Measurements from ENCODE around the gene SLCO4A1. TPM values are rescaled to one million over a fixed set of nuclear protein-coding genes. Genes with fewer than 3 reads are reported as not detected.
A peak's percentile ranks its signal among the peaks of the same experiment; 100 is the strongest.

The SLCO4A1 gene
- total and polyA plus RNA-seq, 2 donors (not counting 3 experiments of a cell fraction or from before 2014, with no cell fraction given) = 1.4 to 4.1 TPM

DNA sequence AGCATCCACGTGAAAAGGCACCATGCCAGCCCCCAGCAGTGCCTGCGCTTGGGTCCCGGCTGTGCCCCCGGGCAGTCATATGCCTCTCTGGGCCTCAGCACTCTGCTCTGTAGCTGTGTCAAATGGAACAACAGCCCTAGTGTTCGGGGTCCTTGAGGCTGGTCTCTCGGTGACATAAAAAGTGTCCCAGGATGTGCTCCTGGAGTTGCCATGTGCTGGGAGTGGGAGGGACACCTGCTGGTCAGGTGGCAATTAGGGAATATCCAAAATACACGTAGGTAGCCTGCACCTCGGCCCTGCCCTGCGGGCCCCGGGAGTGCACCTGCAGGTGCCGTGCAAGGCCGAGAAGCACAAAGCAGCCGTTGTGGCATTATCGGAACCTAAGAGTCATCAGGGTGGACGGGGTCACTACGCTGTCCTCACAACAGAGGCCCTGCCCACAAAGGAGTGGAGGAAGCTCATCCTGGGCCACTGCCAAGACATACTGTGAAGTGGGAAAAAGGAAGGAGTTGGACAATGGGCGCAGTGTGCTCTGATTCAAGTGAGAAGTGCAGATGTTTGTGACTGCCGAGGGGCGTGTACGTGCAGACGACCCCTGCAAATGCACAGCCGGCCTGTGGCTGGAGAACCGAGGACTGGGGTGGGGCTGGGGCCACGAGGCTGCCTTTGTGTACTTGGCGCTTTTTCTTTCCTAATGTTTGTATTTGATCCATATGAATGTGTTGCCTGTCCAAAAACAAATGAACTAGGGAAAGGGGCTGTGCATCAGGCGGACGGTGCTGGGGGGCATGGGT lies 24.6 kb downstream of the SLCO4A1 start:
- ChIA-PET POLR2A (no interaction called here), CTCF (interaction anchor here (0.7 to 9.2 kb wide), 21 partner anchors 11 to 180 kb away, joined by 3 to 120 read pairs (median 5); partner anchors contain the start of gene SLCO4A1)
- Histone ChIP-seq H2AFZ (ENCODE audit: low read depth, low read length) (no peak overlapping the region), H3K27ac (ENCODE audit: insufficient read depth, low read depth, low read length) (no peak overlapping the region), H4K20me1 (replicated peaks; ENCODE audit: control insufficient read depth, extremely low read depth, insufficient read depth, low read length) (no peaks in the 10 kb centered on the region), H3K36me3 (ENCODE audit: control insufficient read depth in 2 of 2, extremely low read depth in 1 of 2, insufficient read depth in 2 of 2, low read length in 2 of 2) (no peaks in the 10 kb centered on the region), H3K4me3 (replicated peaks in 1 of 3; ENCODE audit: insufficient read depth in 1 of 3, low read depth in 1 of 3, low read length in 3 of 3) (no peak overlapping the region), H3K27me3 (ENCODE audit: control insufficient read depth in 2 of 2, insufficient read depth in 2 of 2, low read length in 2 of 2) (no peaks in the 10 kb centered on the region), H3K9me3 (replicated peaks; ENCODE audit: control insufficient read depth, insufficient read depth, low read length) (no peaks in the 10 kb centered on the region), H3K4me2 (ENCODE audit: insufficient read depth, low read length) (no peak overlapping the region), H3K4me1 (ENCODE audit: control insufficient read depth, extremely low read depth, insufficient read depth, low read length) (peaks cover 13% of the 10 kb centered on the region), H3K9ac (replicated peaks; ENCODE audit: extremely low read depth, insufficient read depth, low read length) (no peak overlapping the region), H3K79me2 (ENCODE audit: control insufficient read depth, insufficient read depth, low read length) (no peaks in the 10 kb centered on the region), H3K9me1 (replicated peaks; ENCODE audit: control insufficient read depth, extremely low read depth, insufficient read depth, low read length) (no peaks in the 10 kb centered on the region)
- no TSS peak for BruUV-seq (replicated peaks)
- FAIRE-seq (peak; percentile 93), DNase-seq (ENCODE audit: low read depth, low spot score) (peak; percentile 76)
- TF ChIP-seq FOS (IDR thresholded peaks at IDR 0.05; ENCODE audit: borderline replicate concordance, insufficient read depth, low read length) (no peak), POLR2AphosphoS5 (IDR thresholded peaks at IDR 0.05; ENCODE audit: insufficient read depth, low read depth, low read length) (no peak), POLR2A (IDR thresholded peaks at IDR 0.05; ENCODE audit: low read depth, low read length) (no peak), GATA2 (IDR thresholded peaks at IDR 0.05; ENCODE audit: insufficient read depth, insufficient read length, low read depth, low read length) (no peak), JUN (IDR thresholded peaks at IDR 0.05; ENCODE audit: borderline replicate concordance, insufficient read depth, insufficient read length, low read depth) (no peak), EZH2 (IDR thresholded peaks at IDR 0.05; ENCODE audit: borderline replicate concordance, low read depth, low read length, severe bottlenecking) (no peak), MYC (IDR thresholded peaks at IDR 0.05; ENCODE audit: low read depth, low read length) (no peak)
- TF ChIP-seq, protein P1, sequence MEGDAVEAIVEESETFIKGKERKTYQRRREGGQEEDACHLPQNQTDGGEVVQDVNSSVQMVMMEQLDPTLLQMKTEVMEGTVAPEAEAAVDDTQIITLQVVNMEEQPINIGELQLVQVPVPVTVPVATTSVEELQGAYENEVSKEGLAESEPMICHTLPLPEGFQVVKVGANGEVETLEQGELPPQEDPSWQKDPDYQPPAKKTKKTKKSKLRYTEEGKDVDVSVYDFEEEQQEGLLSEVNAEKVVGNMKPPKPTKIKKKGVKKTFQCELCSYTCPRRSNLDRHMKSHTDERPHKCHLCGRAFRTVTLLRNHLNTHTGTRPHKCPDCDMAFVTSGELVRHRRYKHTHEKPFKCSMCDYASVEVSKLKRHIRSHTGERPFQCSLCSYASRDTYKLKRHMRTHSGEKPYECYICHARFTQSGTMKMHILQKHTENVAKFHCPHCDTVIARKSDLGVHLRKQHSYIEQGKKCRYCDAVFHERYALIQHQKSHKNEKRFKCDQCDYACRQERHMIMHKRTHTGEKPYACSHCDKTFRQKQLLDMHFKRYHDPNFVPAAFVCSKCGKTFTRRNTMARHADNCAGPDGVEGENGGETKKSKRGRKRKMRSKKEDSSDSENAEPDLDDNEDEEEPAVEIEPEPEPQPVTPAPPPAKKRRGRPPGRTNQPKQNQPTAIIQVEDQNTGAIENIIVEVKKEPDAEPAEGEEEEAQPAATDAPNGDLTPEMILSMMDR (IDR thresholded peaks at IDR 0.05; ENCODE audit: extremely low read depth in 1 of 2, insufficient read depth in 1 of 2, low read depth in 1 of 2, low read length in 2 of 2) = no peak
- TF ChIP-seq, protein P2, sequence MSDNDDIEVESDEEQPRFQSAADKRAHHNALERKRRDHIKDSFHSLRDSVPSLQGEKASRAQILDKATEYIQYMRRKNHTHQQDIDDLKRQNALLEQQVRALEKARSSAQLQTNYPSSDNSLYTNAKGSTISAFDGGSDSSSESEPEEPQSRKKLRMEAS (IDR thresholded peaks at IDR 0.05; ENCODE audit: insufficient read depth, insufficient read length) = no peak
- dilution Hi-C loops (cut with MboI; ENCODE audit: extremely low pct_ligation_motif_present, low sequenced_read_pairs) = no loop called here
- intact Hi-C loops (cut with micrococcal nuclease) = no loop called here
